Astrocyte (in vitro differentiated cells and primary cell): Measurements from ENCODE around the gene TXNL4A. TPM values are rescaled to one million over a fixed set of nuclear protein-coding genes. Genes with fewer than 3 reads are reported as not detected.
A peak's percentile ranks its signal among the peaks of the same experiment; 100 is the strongest.

Source experiments
- DNase-seq: peaks from one replicate; pipeline ENCODE4 v3.0.0-alpha.2; 2010; ENCODE audit warnings: low read depth
- FAIRE-seq: peaks from 2 replicates; lab custom pipeline; 2011; peaks lifted over from hg19 to GRCh38; lab: Jason Lieb, UNC
- H2AFZ ChIP-seq: 2 replicates; pipeline ENCODE4 v1.6.0; 2012; ENCODE audit warnings: low read depth, low read length, inconsistent platforms
- H3K27ac ChIP-seq: 2 replicates; pipeline ENCODE4 v1.5.1; 2011; ENCODE audit warnings: low read depth, low read length, inconsistent platforms
- H3K27me3 ChIP-seq: 2 replicates; pipeline ENCODE4 v1.6.0; 2011; ENCODE audit warnings: low read length, inconsistent platforms; ENCODE audit not compliant: insufficient read depth
- H3K36me3 ChIP-seq: 2 replicates; pipeline ENCODE4 v1.5.1; 2011; ENCODE audit warnings: low read length, inconsistent platforms; ENCODE audit not compliant: insufficient read depth
- H3K4me1 ChIP-seq: 2 replicates; pipeline ENCODE4 v1.5.1; 2011; ENCODE audit warnings: low read length, inconsistent platforms; ENCODE audit not compliant: insufficient read depth
- H3K4me2 ChIP-seq: 2 replicates; pipeline ENCODE4 v1.6.0; 2012; ENCODE audit warnings: low read length, inconsistent platforms
- H3K4me3 ChIP-seq: 2 replicates; pipeline ENCODE4 v1.5.1; 2011; ENCODE audit warnings: low read depth, mild to moderate bottlenecking, low read length, inconsistent platforms; ENCODE audit not compliant: insufficient read depth
- H3K79me2 ChIP-seq: 2 replicates; pipeline ENCODE4 v1.6.0; 2012; ENCODE audit warnings: mild to moderate bottlenecking, low read length, inconsistent platforms; ENCODE audit not compliant: insufficient read depth
- H3K9ac ChIP-seq: 2 replicates; pipeline ENCODE4 v1.6.0; 2012; ENCODE audit warnings: mild to moderate bottlenecking, low read length, inconsistent platforms
- H3K9me3 ChIP-seq: 2 replicates; pipeline ENCODE4 v1.5.1; 2012; ENCODE audit warnings: low read depth, mild to moderate bottlenecking, low read length, inconsistent platforms; ENCODE audit not compliant: insufficient read depth
- H4K20me1 ChIP-seq: 2 replicates; pipeline ENCODE4 v1.6.0; 2012; ENCODE audit warnings: low read length, inconsistent platforms; ENCODE audit not compliant: insufficient read depth
- H3K27ac Mint-ChIP-seq: one replicate; pipeline ENCODE4 v1.8.0; 2021; ENCODE audit warnings: mild to moderate bottlenecking, mixed read lengths; ENCODE audit not compliant: unreplicated experiment
- H3K27me3 Mint-ChIP-seq: one replicate; pipeline ENCODE4 v1.8.0; 2021; ENCODE audit warnings: low read depth, mixed read lengths; ENCODE audit not compliant: unreplicated experiment
- H3K36me3 Mint-ChIP-seq: one replicate; pipeline ENCODE4 v1.8.0; 2021; ENCODE audit warnings: low read depth, mixed read lengths; ENCODE audit not compliant: unreplicated experiment
- H3K4me1 Mint-ChIP-seq: one replicate; pipeline ENCODE4 v1.8.0; 2021; ENCODE audit warnings: low read depth, mixed read lengths; ENCODE audit not compliant: unreplicated experiment
- H3K4me3 Mint-ChIP-seq: one replicate; pipeline ENCODE4 v1.8.0; 2021; ENCODE audit warnings: mild to moderate bottlenecking, moderate library complexity, mixed read lengths; ENCODE audit not compliant: unreplicated experiment
- H3K9me3 Mint-ChIP-seq: one replicate; pipeline ENCODE4 v1.8.0; 2021; ENCODE audit warnings: mild to moderate bottlenecking, mixed read lengths; ENCODE audit not compliant: unreplicated experiment
- CTCF ChIP-seq: IDR thresholded peaks from 2 replicates; pipeline ENCODE4 v1.5.1; 2011; ENCODE audit warnings: low read depth, mild to moderate bottlenecking, inconsistent platforms, low read length, moderate library complexity; ENCODE audit not compliant: insufficient read depth
- EZH2 ChIP-seq: IDR thresholded peaks from 2 replicates; pipeline ENCODE4 v1.6.1; 2012; ENCODE audit warnings: mild to moderate bottlenecking, low read length, inconsistent platforms; ENCODE audit not compliant: insufficient read depth
- total RNA-seq: library from RNA; stranded (reverse); gene quantifications from 2 replicates; pipeline ENCODE4 v1.2.1, GENCODE V29; 2021

The TXNL4A gene
- total RNA-seq, 1 donor from 2014 or later: 135 TPM

GRCh38 chr18:80035997-80036396 is 47.6 kb upstream of the TXNL4A start:
- Histone ChIP-seq H3K9me3 (no peaks in the 10 kb centered on the region), H3K4me2 (peak overlapping the region; percentile 87), H3K27ac (no peak overlapping the region), H3K4me3 (no peak overlapping the region), H3K9ac (peak overlapping the region; percentile 80), H3K36me3 (peaks cover 5% of the 10 kb centered on the region), H3K79me2 (peaks cover 30% of the 10 kb centered on the region), H3K4me1 (peaks cover 17% of the 10 kb centered on the region), H3K27me3 (no peaks in the 10 kb centered on the region), H4K20me1 (peaks cover 19% of the 10 kb centered on the region), H2AFZ (no peak overlapping the region)
- H3K36me3 Mint-ChIP-seq: peaks cover 4% of the 10 kb centered on the region
- H3K27me3 Mint-ChIP-seq: no peaks in the 10 kb centered on the region
- DNase-seq (no peak), FAIRE-seq (no peak)
- H3K4me3 Mint-ChIP-seq: peak overlapping the region; percentile 94
- peaks cover 11% of the 10 kb centered on the region for H3K4me1 Mint-ChIP-seq
- no peaks in the 10 kb centered on the region for H3K9me3 Mint-ChIP-seq
- no peak overlapping the region for H3K27ac Mint-ChIP-seq
- TF ChIP-seq CTCF (no peak), EZH2 (no peak)

- H3K9me3 ChIP-seq: no peaks in the 10 kb centered on the region
- H4K20me1 ChIP-seq: peaks cover 19% of the 10 kb centered on the region
- H3K36me3 ChIP-seq: peaks cover 5% of the 10 kb centered on the region
- Mint-ChIP-seq H3K4me1 (peaks cover 11% of the 10 kb centered on the region), H3K9me3 (no peaks in the 10 kb centered on the region), H3K27ac (peak overlapping the region; percentile 75), H3K27me3 (no peaks in the 10 kb centered on the region), H3K4me3 (peak overlapping the region; percentile 94), H3K36me3 (peaks cover 4% of the 10 kb centered on the region)
- no peaks in the 10 kb centered on the region for H3K27me3 ChIP-seq
- H3K27ac ChIP-seq: peak overlapping the region; percentile 60
- H3K79me2 ChIP-seq: peaks cover 30% of the 10 kb centered on the region
- H3K4me1 ChIP-seq: peaks cover 17% of the 10 kb centered on the region
- H3K9ac ChIP-seq: peak overlapping the region; percentile 80
- TF ChIP-seq CTCF (no peak), EZH2 (no peak)
- peak overlapping the region; percentile 83 for H2AFZ ChIP-seq
- peak overlapping the region; percentile 87 for H3K4me2 ChIP-seq
- DNase-seq (no peak), FAIRE-seq (no peak)
- H3K4me3 ChIP-seq: peak overlapping the region; percentile 83
Observed at GRCh38 chr18:80034852-80035406, 46.6 kb upstream of the TXNL4A start.

GRCh38 chr18:80034068-80034851 is 45.9 kb upstream of the TXNL4A start, which contains the start of gene RBFA:
Gene RBFA (plus strand): TSS chr18:80034434. CDS start chr18:80034496, 62 bp downstream.
- Histone ChIP-seq H3K9ac (peak within 1 kb of the TSS; percentile 91), H3K27ac (peak within 1 kb of the TSS; percentile 88), H3K27me3 (no peaks in the 10 kb centered on the region), H3K79me2 (peaks cover 30% of the 10 kb centered on the region), H3K4me1 (peaks cover 17% of the 10 kb centered on the region), H3K9me3 (no peaks in the 10 kb centered on the region), H3K36me3 (peaks cover 2% of the 10 kb centered on the region), H3K4me3 (peak within 1 kb of the TSS; percentile 83), H4K20me1 (peaks cover 15% of the 10 kb centered on the region), H2AFZ (peak within 1 kb of the TSS; percentile 92), H3K4me2 (peak within 1 kb of the TSS; percentile 99)
- FAIRE-seq (no peak), DNase-seq (peak; percentile 90)
- Mint-ChIP-seq H3K27me3 (no peaks in the 10 kb centered on the region), H3K27ac (peak within 1 kb of the TSS; percentile 95), H3K36me3 (peaks cover 4% of the 10 kb centered on the region), H3K4me1 (peaks cover 11% of the 10 kb centered on the region), H3K4me3 (peak within 1 kb of the TSS; percentile 94), H3K9me3 (peaks cover 1% of the 10 kb centered on the region)
- no peak for TF ChIP-seq CTCF
- TF ChIP-seq EZH2: no peak
